Measurements from ENCODE around the gene HEY2.
A peak's percentile ranks its signal among the peaks of the same experiment; 100 is the strongest.
"Not testable (repeated sequence)": the region's sequence is repeated elsewhere in the genome, so short reads cannot be mapped to it uniquely, and the experiment has no call there.

Gene HEY2

GRCh38 chr6:125749173-125749864 is at the start of gene HEY2:
Gene HEY2 (plus strand): TSS chr6:125749632. CDS start chr6:125749777, 145 bp downstream.
- Mint-ChIP-seq H3K4me1 (ENCODE audit: low read depth) (peaks cover 35% of the 10 kb centered on the region), H3K9me3 (ENCODE audit: low read depth) (no peaks in the 10 kb centered on the region), H3K4me3 (peak within 1 kb of the TSS; percentile 92), H3K27ac (peak within 1 kb of the TSS; percentile 46), H3K27me3 (peaks cover 26% of the 10 kb centered on the region), H3K36me3 (no peaks in the 10 kb centered on the region)

- Mint-ChIP-seq H3K4me3 (no peak overlapping the region), H3K4me1 (ENCODE audit: low read depth) (no peaks in the 10 kb centered on the region), H3K9me3 (ENCODE audit: low read depth) (no peaks in the 10 kb centered on the region), H3K36me3 (no peaks in the 10 kb centered on the region), H3K27me3 (peaks cover 10% of the 10 kb centered on the region), H3K27ac (no peak overlapping the region)
Observed at GRCh38 chr6:125700581-125701353, 48.7 kb upstream of the HEY2 start.

- no peak overlapping the region for H3K4me3 Mint-ChIP-seq
Observed at GRCh38 chr6:125701354-125701668, 48.1 kb upstream of the HEY2 start.

GRCh38 chr6:125703882-125704281 is 45.5 kb upstream of the HEY2 start:
- not testable (repeated sequence) for H3K27me3 Mint-ChIP-seq; H3K4me1 Mint-ChIP-seq (ENCODE audit: low read depth); H3K36me3 Mint-ChIP-seq; H3K27ac Mint-ChIP-seq; H3K4me3 Mint-ChIP-seq; H3K9me3 Mint-ChIP-seq (ENCODE audit: low read depth)

More at GRCh38 chr6:125701354-125701668, 48.1 kb upstream of the HEY2 start:
- peaks cover 8% of the 10 kb centered on the region for H3K27me3 Mint-ChIP-seq
- no peaks in the 10 kb centered on the region for H3K4me1 Mint-ChIP-seq (ENCODE audit: low read depth)
- H3K36me3 Mint-ChIP-seq = no peaks in the 10 kb centered on the region
- no peak overlapping the region for H3K27ac Mint-ChIP-seq
- H3K9me3 Mint-ChIP-seq (ENCODE audit: low read depth) = no peaks in the 10 kb centered on the region

GRCh38 chr6:125707615-125708243 is 41.7 kb upstream of the HEY2 start:
- Mint-ChIP-seq H3K27ac (no peak overlapping the region), H3K9me3 (ENCODE audit: low read depth) (peaks cover 4% of the 10 kb centered on the region), H3K27me3 (no peaks in the 10 kb centered on the region), H3K4me3 (no peak overlapping the region), H3K4me1 (ENCODE audit: low read depth) (no peaks in the 10 kb centered on the region), H3K36me3 (peaks cover 3% of the 10 kb centered on the region)

GRCh38 chr6:125711013-125711675 is 38.3 kb upstream of the HEY2 start:
- Mint-ChIP-seq H3K36me3 (peaks cover 3% of the 10 kb centered on the region), H3K4me3 (no peak overlapping the region), H3K27me3 (no peaks in the 10 kb centered on the region), H3K4me1 (ENCODE audit: low read depth) (peaks cover 2% of the 10 kb centered on the region), H3K27ac (no peak overlapping the region), H3K9me3 (ENCODE audit: low read depth) (peaks cover 4% of the 10 kb centered on the region)

- no peak overlapping the region for H3K27ac Mint-ChIP-seq
Observed at GRCh38 chr6:125714441-125715090, 34.9 kb upstream of the HEY2 start.

GRCh38 chr6:125717120-125717731 is 32.2 kb upstream of the HEY2 start:
- no peak overlapping the region for H3K4me3 Mint-ChIP-seq
- peaks cover 2% of the 10 kb centered on the region for H3K4me1 Mint-ChIP-seq (ENCODE audit: low read depth)
- no peaks in the 10 kb centered on the region for H3K36me3 Mint-ChIP-seq
- no peaks in the 10 kb centered on the region for H3K27me3 Mint-ChIP-seq
- H3K27ac Mint-ChIP-seq = no peak overlapping the region
- no peaks in the 10 kb centered on the region for H3K9me3 Mint-ChIP-seq (ENCODE audit: low read depth)

More at GRCh38 chr6:125714441-125715090, 34.9 kb upstream of the HEY2 start:
- Mint-ChIP-seq H3K27me3 (no peaks in the 10 kb centered on the region), H3K9me3 (ENCODE audit: low read depth) (peaks cover 4% of the 10 kb centered on the region), H3K4me3 (no peak overlapping the region), H3K4me1 (ENCODE audit: low read depth) (peaks cover 2% of the 10 kb centered on the region), H3K36me3 (peaks cover 3% of the 10 kb centered on the region)

- H3K27me3 Mint-ChIP-seq = peaks cover 7% of the 10 kb centered on the region
- H3K4me1 Mint-ChIP-seq (ENCODE audit: low read depth) = peaks cover 2% of the 10 kb centered on the region
- no peak overlapping the region for H3K4me3 Mint-ChIP-seq
- H3K9me3 Mint-ChIP-seq (ENCODE audit: low read depth) = no peaks in the 10 kb centered on the region
- no peaks in the 10 kb centered on the region for H3K36me3 Mint-ChIP-seq
- H3K27ac Mint-ChIP-seq = no peak overlapping the region
Observed at GRCh38 chr6:125718109-125718508, 31.3 kb upstream of the HEY2 start.

GRCh38 chr6:125722886-125723285 is 26.5 kb upstream of the HEY2 start:
- Mint-ChIP-seq H3K27me3 (peaks cover 13% of the 10 kb centered on the region), H3K4me1 (ENCODE audit: low read depth) (no peaks in the 10 kb centered on the region), H3K4me3 (no peak overlapping the region), H3K9me3 (ENCODE audit: low read depth) (no peaks in the 10 kb centered on the region), H3K36me3 (no peaks in the 10 kb centered on the region), H3K27ac (no peak overlapping the region)

GRCh38 chr6:125727216-125727615 is 22.2 kb upstream of the HEY2 start:
- no peaks in the 10 kb centered on the region for H3K36me3 Mint-ChIP-seq
- H3K27ac Mint-ChIP-seq = no peak overlapping the region
- H3K9me3 Mint-ChIP-seq (ENCODE audit: low read depth) = no peaks in the 10 kb centered on the region
- no peaks in the 10 kb centered on the region for H3K4me1 Mint-ChIP-seq (ENCODE audit: low read depth)
- peaks cover 20% of the 10 kb centered on the region for H3K27me3 Mint-ChIP-seq
- H3K4me3 Mint-ChIP-seq = no peak overlapping the region

GRCh38 chr6:125728739-125729138 is 20.7 kb upstream of the HEY2 start:
- Mint-ChIP-seq H3K27ac (no peak overlapping the region), H3K9me3 (ENCODE audit: low read depth) (no peaks in the 10 kb centered on the region), H3K4me3 (no peak overlapping the region), H3K4me1 (ENCODE audit: low read depth) (no peaks in the 10 kb centered on the region), H3K27me3 (peaks cover 19% of the 10 kb centered on the region), H3K36me3 (no peaks in the 10 kb centered on the region)

- Mint-ChIP-seq H3K27me3 (peaks cover 22% of the 10 kb centered on the region), H3K4me1 (ENCODE audit: low read depth) (no peaks in the 10 kb centered on the region), H3K9me3 (ENCODE audit: low read depth) (no peaks in the 10 kb centered on the region), H3K36me3 (no peaks in the 10 kb centered on the region), H3K4me3 (no peak overlapping the region), H3K27ac (no peak overlapping the region)
Observed at GRCh38 chr6:125729983-125730382, 19.4 kb upstream of the HEY2 start.

GRCh38 chr6:125732398-125732797 is 17.0 kb upstream of the HEY2 start:
- Mint-ChIP-seq H3K36me3 (no peaks in the 10 kb centered on the region), H3K9me3 (ENCODE audit: low read depth) (no peaks in the 10 kb centered on the region), H3K4me1 (ENCODE audit: low read depth) (no peaks in the 10 kb centered on the region), H3K27me3 (peaks cover 24% of the 10 kb centered on the region), H3K4me3 (no peak overlapping the region), H3K27ac (no peak overlapping the region)

Measured in activated naive CD8-positive, alpha-beta T cell (primary cell).